Activated CD4-positive, alpha-beta T cell treated with anti-CD3 and anti-CD28 coated beads for 1 hour (primary cell): ENCODE measurements around the gene ADCK2.
"Not testable (repeated sequence)": the region's sequence is repeated elsewhere in the genome, so short reads cannot be mapped to it uniquely, and the experiment has no call there.

ENCODE experiments used
- DNase-seq: peaks from one replicate; pipeline ENCODE4 v3.0.0-alpha.2; 2020

ADCK2 gene

GRCh38 chr7:140697447-140698143 lies 24.9 kb downstream of the ADCK2 start:
- no peak for DNase-seq

DNA sequence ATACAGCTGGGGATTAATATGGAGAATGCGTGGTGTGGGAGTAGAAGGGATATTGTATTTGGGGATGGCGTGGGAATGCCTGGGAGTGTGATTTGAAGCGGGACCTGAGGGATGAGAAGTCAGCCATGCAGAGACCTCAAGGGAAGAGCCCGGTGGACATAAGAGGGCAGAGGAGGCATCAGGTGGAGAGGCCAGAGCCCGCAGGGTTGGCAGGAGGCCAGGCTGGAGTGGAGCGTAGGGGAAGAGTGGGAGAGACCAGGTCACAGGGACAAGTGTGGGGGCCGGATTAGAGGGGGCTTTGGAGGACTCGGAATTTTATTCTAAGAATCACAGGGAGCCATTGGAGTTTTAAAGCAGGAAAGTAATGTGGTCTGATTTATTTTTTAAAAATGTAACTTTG lies 25.7 kb downstream of the ADCK2 start:
- no peak for DNase-seq

- no peak for DNase-seq
Observed at GRCh38 chr7:140702774-140703173, 30.0 kb downstream of the ADCK2 start.

DNA sequence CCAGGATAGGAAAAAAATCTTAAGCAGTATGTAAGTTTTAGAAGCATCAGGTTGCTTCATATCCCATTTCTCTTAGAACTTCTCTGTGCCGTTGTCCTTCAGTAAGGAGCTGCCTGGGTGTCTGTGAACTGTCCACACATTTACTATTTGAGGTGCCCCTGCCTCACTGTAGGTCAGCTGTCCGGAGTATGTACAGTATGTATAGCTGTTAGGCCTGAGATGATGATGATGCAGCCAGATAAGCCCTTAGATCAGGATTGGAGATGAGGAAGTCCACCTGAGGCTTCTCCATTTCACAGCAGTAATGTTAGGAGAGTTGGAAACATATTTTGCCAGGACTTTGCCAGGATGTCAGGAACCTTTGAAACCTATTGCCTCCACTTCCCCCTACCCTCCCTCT lies 31.5 kb downstream of the ADCK2 start:
- no peak for DNase-seq

DNA sequence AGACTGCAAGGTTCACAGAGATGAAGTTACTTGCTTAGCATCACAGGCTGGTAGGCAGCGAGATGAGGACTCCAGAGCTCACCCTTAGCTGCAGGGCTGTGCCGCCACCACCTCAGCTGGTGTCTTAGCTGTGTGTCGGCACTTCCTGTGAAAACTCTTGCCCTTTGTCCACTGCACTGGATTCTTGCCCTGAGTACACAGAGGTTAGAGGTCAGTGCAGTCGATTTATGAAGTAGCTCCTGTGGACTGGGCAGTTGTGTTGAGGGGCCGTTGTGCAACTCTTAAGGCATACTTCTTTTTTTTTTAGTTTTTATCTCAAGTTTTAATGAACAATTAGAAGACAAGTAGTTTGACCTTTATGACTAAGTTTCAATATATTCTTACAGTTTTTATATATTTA lies 34.4 kb downstream of the ADCK2 start:
- no peak for DNase-seq

- not testable (repeated sequence) for DNase-seq
Observed at GRCh38 chr7:140708764-140709163, 36.0 kb downstream of the ADCK2 start.

DNA sequence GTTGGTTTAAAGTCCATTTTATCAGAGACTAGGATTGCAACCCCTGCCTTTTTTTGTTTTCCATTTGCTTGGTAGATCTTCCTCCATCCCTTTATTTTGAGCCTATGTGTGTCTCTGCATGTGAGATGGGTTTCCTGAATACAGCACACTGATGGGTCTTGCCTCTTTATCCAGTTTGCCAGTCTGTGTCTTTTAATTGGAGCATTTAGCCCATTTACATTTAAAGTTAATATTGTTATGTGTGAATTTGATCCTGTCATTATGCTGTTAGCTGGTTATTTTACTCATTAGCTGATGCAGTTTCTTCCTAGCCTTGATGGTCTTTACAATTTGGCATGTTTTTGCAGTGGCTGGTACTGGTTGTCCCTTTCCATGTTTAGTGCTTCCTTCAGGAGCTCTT lies 39.6 kb downstream of the ADCK2 start:
- not testable (repeated sequence) for DNase-seq

DNA sequence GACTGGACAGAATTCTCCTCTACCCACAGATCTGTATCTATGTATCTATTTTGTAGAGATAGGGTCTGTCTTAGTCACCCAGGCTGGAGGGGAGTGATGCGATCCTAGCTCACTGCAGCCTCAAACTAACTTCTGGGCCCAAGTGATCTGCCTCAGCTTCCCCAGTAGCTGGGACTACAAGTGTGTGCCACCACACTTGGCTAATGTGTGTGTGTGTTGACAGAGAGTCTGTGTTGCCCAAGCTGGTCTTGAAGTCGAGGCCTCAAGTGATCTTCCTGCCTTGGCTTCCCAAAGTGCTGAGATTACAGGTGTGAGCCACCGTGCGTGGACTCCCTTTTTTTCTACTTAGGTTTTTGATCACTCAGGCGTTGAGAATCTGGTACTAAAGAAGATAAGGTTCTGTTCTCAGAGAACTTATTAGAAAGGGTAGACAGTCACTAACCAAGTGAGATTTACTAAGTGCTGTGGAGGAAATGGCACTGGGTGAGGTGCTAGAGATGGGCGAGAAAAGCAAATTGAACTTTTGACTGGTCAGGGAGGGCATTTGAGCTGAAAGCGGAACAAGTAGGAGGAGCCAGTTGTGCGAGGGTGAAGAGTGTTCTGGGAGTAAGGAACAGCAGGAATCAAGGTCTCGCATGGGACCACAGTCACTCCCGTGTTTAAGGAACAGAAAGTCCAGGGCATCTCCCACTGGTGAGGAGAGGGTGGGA lies 41.7 kb downstream of the ADCK2 start:
- DNase-seq: no peak

DNA sequence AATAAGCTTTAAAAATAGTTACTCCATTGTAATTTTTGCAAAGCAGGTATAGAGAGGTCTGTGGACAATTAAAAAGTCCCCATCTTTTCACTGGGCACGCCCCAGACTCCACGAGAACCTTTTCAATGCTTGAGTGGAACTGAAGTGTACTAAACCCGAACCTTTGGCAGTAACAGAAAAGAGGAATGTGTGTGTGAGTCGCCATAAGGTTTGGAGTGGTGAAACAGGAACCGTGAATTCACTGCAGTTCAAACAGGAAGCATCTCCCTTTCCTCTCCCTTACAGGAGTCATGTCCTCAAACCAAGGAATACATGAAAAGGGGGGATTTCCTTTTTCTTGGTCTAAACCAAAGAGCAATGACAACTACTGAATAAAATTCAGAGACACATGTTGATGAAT lies 47.0 kb downstream of the ADCK2 start:
- DNase-seq: no peak

DNA sequence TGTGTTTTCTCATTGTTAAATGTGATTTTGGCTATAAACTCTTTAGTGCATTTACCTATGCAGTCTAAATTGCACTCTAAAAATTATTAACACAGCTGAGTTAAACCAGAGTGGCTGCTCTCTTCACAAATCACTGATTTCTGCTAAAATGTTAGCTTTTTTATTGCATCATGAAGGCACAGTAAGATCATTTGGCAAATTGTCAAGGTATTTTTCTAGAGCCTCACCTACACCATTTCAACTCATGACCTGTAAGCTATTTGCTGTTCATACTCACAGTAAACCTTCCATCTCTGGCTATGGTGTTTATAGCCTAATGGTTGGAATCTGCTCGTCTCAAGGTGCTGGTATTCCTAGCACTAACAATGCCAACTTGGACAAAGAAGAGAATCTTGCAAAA lies 49.5 kb downstream of the ADCK2 start:
- DNase-seq: no peak

- DNase-seq: no peak
Observed at GRCh38 chr7:140723006-140723405, 50.3 kb downstream of the ADCK2 start.

GRCh38 chr7:140723574-140723973 lies 50.8 kb downstream of the ADCK2 start:
- no peak for DNase-seq

DNA sequence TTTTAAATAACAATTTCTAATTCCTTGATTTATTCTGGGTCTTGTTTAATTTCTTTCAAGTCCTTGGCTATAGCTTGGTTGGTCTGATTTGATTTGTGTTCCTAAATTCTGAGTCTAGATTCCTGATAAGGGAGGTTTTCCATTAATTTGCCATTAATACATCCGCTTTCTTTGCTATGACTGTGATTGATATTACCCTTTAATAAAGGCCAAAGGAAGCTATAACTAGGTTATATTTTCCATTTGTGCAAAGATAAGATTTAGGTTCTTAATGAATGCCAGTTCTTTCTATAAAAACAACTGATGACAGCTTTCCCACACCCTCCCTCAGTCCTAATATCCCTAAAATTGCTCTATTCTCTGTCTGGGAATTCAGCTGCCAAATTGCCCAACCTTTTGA lies 52.0 kb downstream of the ADCK2 start:
- DNase-seq: no peak

GRCh38 chr7:140726281-140726680 lies 53.5 kb downstream of the ADCK2 start:
- no peak for DNase-seq

GRCh38 chr7:140732416-140732815 lies 59.7 kb downstream of the ADCK2 start:
- no peak for DNase-seq

DNA sequence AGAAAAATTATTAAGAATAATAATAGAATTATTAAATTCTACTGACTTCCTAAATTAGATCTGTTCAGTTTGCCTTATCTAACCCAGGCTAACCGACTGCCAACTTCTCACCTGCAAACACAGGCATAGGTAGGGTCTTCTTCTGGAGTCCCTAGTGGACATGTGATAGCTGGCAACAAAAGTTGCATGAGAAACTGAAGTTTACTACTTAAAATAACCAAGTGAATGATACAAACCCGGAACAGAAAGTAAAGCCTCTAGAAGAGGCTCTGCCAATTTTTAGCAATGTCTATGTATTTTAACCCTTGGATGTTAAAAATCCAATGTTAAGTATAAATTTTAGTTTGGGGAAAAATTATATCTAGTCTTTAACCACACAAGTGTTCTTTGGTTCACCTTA lies 61.4 kb downstream of the ADCK2 start:
- DNase-seq: no peak

GRCh38 chr7:140734729-140735128 lies 62.0 kb downstream of the ADCK2 start:
- DNase-seq: no peak

GRCh38 chr7:140738280-140738679 lies 65.5 kb downstream of the ADCK2 start:
- no peak for DNase-seq

DNA sequence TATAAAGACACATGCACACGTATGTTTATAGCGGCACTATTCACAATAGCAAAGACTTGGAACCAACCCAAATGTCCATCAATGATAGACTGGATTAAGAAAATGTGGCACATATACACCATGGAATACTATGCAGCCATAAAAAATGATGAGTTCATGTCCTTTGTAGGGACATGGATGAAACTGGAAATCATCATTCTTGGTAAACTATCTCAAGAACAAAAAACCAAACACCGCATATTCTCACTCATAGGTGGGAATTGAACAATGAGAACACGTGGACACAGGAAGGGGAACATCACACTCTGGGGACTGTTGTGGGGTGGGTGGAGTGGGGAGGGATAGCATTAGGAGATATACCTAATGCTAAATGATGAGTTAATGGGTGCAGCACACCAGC lies 70.5 kb downstream of the ADCK2 start:
- not testable (repeated sequence) for DNase-seq

- DNase-seq: no peak
Observed at GRCh38 chr7:140744005-140744404, 71.3 kb downstream of the ADCK2 start.
